Activated CD8-positive, alpha-beta T cell treated with anti-CD3 and anti-CD28 coated beads for 36 hours (primary cell): Measurements from ENCODE around the gene ANKRD44. TPM values are rescaled to one million over a fixed set of nuclear protein-coding genes. Genes with fewer than 3 reads are reported as not detected.

Experiments used
- ATAC-seq: fragments of 200-7000 bp; cut with Tn5 transposase; one replicate; pipeline ENCODE4 v1.10.0; 2021; ENCODE audit warnings: mild to moderate bottlenecking, moderate library complexity
- CTCF ChIA-PET: fragments of 350-600 bp; sonication (Branson Sonifier 250); formaldehyde crosslinking; loops from one replicate; lab custom pipeline; 2021; ENCODE audit warnings: antibody characterized with exemption; lab: Charles Lee
- POLR2A ChIA-PET: fragments of 350-600 bp; sonication (Branson Sonifier 250); formaldehyde crosslinking; loops from one replicate; lab custom pipeline; 2021; ENCODE audit warnings: antibody characterized with exemption; lab: Charles Lee
- DNase-seq: peaks from one replicate; pipeline ENCODE4 v3.0.0-alpha.2; 2020
- H3K27ac Mint-ChIP-seq: one replicate; pipeline ENCODE4 v1.8.0; 2021; ENCODE audit warnings: mild to moderate bottlenecking, mixed read lengths
- H3K27me3 Mint-ChIP-seq: one replicate; pipeline ENCODE4 v1.8.0; 2021; ENCODE audit warnings: mixed read lengths
- H3K36me3 Mint-ChIP-seq: one replicate; pipeline ENCODE4 v1.8.0; 2021; ENCODE audit warnings: low read depth, mixed read lengths
- H3K4me1 Mint-ChIP-seq: one replicate; pipeline ENCODE4 v1.8.0; 2021; ENCODE audit warnings: low read depth, mixed read lengths
- H3K4me3 Mint-ChIP-seq: one replicate; pipeline ENCODE4 v1.8.0; 2021; ENCODE audit warnings: mild to moderate bottlenecking, moderate library complexity, mixed read lengths
- H3K9me3 Mint-ChIP-seq: one replicate; pipeline ENCODE4 v1.8.0; 2021; ENCODE audit warnings: mixed read lengths
- intact Hi-C: fragments of 100-400 bp; cut with micrococcal nuclease; formaldehyde crosslinking; loops from one replicate; pipeline ENCODE4 v1.10.0; 2022
- total RNA-seq, 2 experiments: library from RNA; stranded (reverse); gene quantifications; one replicate each; pipeline ENCODE4 v1.2.3, GENCODE V29; 2021
- TF ChIP-seq, protein P1 (sequence below): fragments of 200-600 bp; IDR thresholded peaks from one replicate; pipeline ENCODE4 v1.8.0; 2022; ENCODE audit warnings: antibody characterized with exemption, mild to moderate bottlenecking

ANKRD44 gene
- total RNA-seq, 2 experiments from 2014 or later, result 131 to 132 TPM

GRCh38 chr2:197307236-197307932 is 3.2 kb downstream of the ANKRD44 start:
- ChIA-PET POLR2A (interaction anchor here (0.7 to 7.8 kb wide), 25 partner anchors 10 to 139 kb away, joined by 3 to 52 read pairs (median 6); no protein-coding TSS in a partner anchor), CTCF (interaction anchor here (1.0 to 4.6 kb wide), 12 partner anchors 11 to 194 kb away, joined by 3 to 33 read pairs (median 4); no protein-coding TSS in a partner anchor)
- no peak for DNase-seq
- Mint-ChIP-seq H3K4me3 (peak overlapping the region; percentile 96), H3K27me3 (no peaks in the 10 kb centered on the region), H3K9me3 (no peaks in the 10 kb centered on the region), H3K4me1 (peaks cover 60% of the 10 kb centered on the region), H3K36me3 (peaks cover 51% of the 10 kb centered on the region), H3K27ac (peak overlapping the region; percentile 99)
- intact Hi-C loops, result loop anchor here (5.0 kb wide), 1 partner anchor 195 kb away; no protein-coding TSS in a partner anchor
- TF ChIP-seq, protein P1, sequence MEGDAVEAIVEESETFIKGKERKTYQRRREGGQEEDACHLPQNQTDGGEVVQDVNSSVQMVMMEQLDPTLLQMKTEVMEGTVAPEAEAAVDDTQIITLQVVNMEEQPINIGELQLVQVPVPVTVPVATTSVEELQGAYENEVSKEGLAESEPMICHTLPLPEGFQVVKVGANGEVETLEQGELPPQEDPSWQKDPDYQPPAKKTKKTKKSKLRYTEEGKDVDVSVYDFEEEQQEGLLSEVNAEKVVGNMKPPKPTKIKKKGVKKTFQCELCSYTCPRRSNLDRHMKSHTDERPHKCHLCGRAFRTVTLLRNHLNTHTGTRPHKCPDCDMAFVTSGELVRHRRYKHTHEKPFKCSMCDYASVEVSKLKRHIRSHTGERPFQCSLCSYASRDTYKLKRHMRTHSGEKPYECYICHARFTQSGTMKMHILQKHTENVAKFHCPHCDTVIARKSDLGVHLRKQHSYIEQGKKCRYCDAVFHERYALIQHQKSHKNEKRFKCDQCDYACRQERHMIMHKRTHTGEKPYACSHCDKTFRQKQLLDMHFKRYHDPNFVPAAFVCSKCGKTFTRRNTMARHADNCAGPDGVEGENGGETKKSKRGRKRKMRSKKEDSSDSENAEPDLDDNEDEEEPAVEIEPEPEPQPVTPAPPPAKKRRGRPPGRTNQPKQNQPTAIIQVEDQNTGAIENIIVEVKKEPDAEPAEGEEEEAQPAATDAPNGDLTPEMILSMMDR, result no peak
- no peak for ATAC-seq

- no peak for ATAC-seq
- Mint-ChIP-seq H3K4me1 (peaks cover 59% of the 10 kb centered on the region), H3K36me3 (peaks cover 57% of the 10 kb centered on the region), H3K4me3 (peak overlapping the region; percentile 96), H3K27ac (peak overlapping the region; percentile 99), H3K27me3 (no peaks in the 10 kb centered on the region), H3K9me3 (no peaks in the 10 kb centered on the region)
- DNase-seq, result peak; percentile 51
- intact Hi-C loops, result loop anchor here (5.0 kb wide), 1 partner anchor 194 kb away; no protein-coding TSS in a partner anchor
- ChIA-PET POLR2A (interaction anchor here (0.6 to 7.8 kb wide), 10 partner anchors 12 to 147 kb away, joined by 3 to 52 read pairs (median 4); no protein-coding TSS in a partner anchor), CTCF (interaction anchor here (1.0 to 4.6 kb wide), 6 partner anchors 50 to 193 kb away, joined by 3 to 33 read pairs (median 3); no protein-coding TSS in a partner anchor)
- TF ChIP-seq, protein P1, result no peak
Measured at GRCh38 chr2:197306696-197307040, 3.9 kb downstream of the ANKRD44 start.

DNA sequence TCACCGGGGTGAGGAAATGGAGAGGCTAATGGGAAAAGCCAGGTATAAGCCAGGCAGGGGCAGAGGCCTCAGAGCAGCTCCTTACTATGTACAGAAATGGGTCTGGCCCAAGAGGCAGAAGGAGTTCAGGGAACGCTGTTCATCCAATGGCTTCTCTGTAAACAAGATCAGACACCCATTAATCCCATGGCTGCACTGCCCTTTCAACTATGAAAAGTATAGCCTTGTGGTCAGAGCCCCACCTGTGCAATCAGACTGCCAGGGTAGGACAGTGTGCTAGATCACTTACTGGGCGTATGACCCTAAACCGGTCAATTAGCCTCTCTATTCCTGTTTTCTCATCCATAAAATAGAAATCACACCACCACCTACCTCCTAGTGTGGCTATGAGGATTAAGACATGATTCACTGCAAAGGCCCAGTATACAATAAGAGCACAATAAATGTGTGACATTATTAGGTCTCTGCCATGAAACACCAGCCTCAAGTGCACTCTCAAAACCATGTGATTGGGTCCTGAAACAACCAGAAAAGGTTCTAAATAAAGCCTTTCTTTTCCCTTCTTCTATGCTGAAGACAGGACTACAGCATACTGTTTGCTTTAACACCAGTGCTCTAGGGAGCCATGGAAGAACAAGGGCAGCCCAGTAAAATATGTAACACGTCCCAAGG is 4.4 kb downstream of the ANKRD44 start:
- ATAC-seq (no peak), DNase-seq (no peak)
- H3K36me3 Mint-ChIP-seq, result peaks cover 61% of the 10 kb centered on the region
- intact Hi-C loops, result loop anchor here (5.0 kb wide), 1 partner anchor 194 kb away; no protein-coding TSS in a partner anchor
- H3K4me3 Mint-ChIP-seq, result peak overlapping the region; percentile 96
- H3K27me3 Mint-ChIP-seq, result no peaks in the 10 kb centered on the region
- TF ChIP-seq, protein P1, result no peak
- ChIA-PET CTCF (interaction anchor here (0.8 to 4.6 kb wide), 10 partner anchors 10 to 193 kb away, joined by 3 to 33 read pairs (median 4); no protein-coding TSS in a partner anchor), POLR2A (interaction anchor here (0.6 to 7.8 kb wide), 15 partner anchors 9 to 179 kb away, joined by 3 to 47 read pairs (median 4); no protein-coding TSS in a partner anchor)
- peak overlapping the region; percentile 99 for H3K27ac Mint-ChIP-seq
- peaks cover 1% of the 10 kb centered on the region for H3K9me3 Mint-ChIP-seq
- H3K4me1 Mint-ChIP-seq, result peaks cover 59% of the 10 kb centered on the region

DNA sequence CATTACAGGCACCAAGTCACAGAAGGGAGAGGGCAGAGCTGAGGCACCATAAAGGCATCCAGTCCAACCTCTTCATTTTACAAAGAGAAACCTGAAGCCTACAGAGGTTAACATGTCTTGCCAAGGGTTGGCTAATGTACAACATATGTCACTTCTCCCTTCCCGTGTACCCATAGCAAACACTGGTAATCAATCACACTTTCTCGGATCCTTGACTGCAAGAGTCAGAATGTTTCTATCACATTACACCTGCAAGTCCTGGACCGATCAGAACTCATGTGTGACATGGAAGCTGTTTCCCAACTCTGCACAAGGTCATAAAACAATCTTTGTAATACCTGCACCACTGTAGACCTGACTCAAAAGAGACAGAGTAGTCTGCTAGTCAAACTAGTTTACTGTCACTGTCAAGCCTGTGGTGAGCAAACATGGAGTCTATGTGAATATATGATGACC is 6.0 kb downstream of the ANKRD44 start:
- TF ChIP-seq, protein P1, result no peak
- peaks cover 71% of the 10 kb centered on the region for H3K36me3 Mint-ChIP-seq
- ATAC-seq (peak; percentile 38), DNase-seq (peak; percentile 55)
- no peaks in the 10 kb centered on the region for H3K27me3 Mint-ChIP-seq
- peaks cover 73% of the 10 kb centered on the region for H3K4me1 Mint-ChIP-seq
- H3K9me3 Mint-ChIP-seq, result peaks cover 7% of the 10 kb centered on the region
- H3K27ac Mint-ChIP-seq, result peak overlapping the region; percentile 99
- intact Hi-C loops, result loop anchor here (5.0 kb wide), 1 partner anchor 192 kb away; no protein-coding TSS in a partner anchor
- CTCF ChIA-PET, result interaction anchor here (1.1 to 3.2 kb wide), 6 partner anchors 9 to 191 kb away, joined by 3 to 16 read pairs (median 4); no protein-coding TSS in a partner anchor
- POLR2A ChIA-PET, result interaction anchor here (0.6 to 7.8 kb wide), 20 partner anchors 10 to 195 kb away, joined by 3 to 47 read pairs (median 4); partner anchors contain the start of genes HSPD1 and HSPE1
- peak overlapping the region; percentile 96 for H3K4me3 Mint-ChIP-seq
